ENCODE results near the gene ZNF783. TPM values are rescaled to one million over a fixed set of nuclear protein-coding genes. Genes with fewer than 3 reads are reported as not detected.
A peak's percentile ranks its signal among the peaks of the same experiment; 100 is the strongest.

The ZNF783 gene
- total RNA-seq, 3 donors from 2014 or later, result 24.0 to 28.5 (median 24.5) TPM

DNA sequence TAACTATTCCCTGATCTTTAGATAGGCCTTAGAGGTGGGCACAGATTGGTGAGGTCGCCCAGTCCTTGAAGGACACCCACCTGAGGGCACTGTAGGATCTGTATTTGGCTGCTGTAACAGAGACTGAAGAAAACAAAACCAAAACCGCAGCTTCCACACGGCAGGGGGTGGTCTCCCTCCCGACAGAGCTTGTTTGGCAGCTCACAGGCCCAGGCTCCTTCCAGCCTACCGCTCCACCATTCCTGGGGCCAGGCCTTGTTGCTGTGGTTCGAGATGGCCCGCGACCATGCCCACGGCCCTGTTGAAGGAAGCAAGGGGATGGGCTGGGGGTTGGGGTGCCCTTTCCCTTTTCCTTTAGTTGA, 30.4 kb downstream of the ZNF783 start:
- ATAC-seq, result no peak
- DNase-seq, result no peak
- no peak overlapping the region for H3K4me3 Mint-ChIP-seq
- peaks cover 17% of the 10 kb centered on the region for H3K36me3 Mint-ChIP-seq (ENCODE audit: insufficient read depth)
- H3K27me3 Mint-ChIP-seq (ENCODE audit: low read depth), result no peaks in the 10 kb centered on the region
- no peaks in the 10 kb centered on the region for H3K9me3 Mint-ChIP-seq
- peaks cover 12% of the 10 kb centered on the region for H3K4me1 Mint-ChIP-seq (ENCODE audit: low read depth)

DNA sequence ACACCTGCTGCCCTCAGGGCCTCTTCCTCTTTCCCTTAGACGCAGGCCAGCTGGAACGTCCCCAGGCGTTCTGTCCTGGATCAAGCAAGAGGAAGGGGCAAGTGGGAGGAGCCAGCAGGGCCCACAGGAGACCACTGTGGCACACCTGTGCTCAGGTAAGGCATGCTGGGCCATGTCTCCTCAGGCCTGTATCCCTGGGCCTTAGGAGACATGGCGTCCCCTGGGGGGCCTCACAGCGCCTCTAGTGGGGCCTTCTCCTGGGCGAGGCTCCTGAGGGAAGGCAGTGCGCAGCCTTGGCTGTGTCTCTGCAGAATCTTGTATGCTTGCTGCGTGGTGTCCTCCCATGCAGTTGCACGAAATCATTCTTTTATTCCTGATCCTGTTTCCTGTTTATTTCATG, 31.3 kb downstream of the ZNF783 start:
- Mint-ChIP-seq H3K27me3 (ENCODE audit: low read depth) (no peaks in the 10 kb centered on the region), H3K4me1 (ENCODE audit: low read depth) (peaks cover 5% of the 10 kb centered on the region), H3K36me3 (ENCODE audit: insufficient read depth) (peaks cover 11% of the 10 kb centered on the region), H3K4me3 (no peak overlapping the region), H3K9me3 (no peaks in the 10 kb centered on the region)
- DNase-seq (no peak), ATAC-seq (no peak)

DNA sequence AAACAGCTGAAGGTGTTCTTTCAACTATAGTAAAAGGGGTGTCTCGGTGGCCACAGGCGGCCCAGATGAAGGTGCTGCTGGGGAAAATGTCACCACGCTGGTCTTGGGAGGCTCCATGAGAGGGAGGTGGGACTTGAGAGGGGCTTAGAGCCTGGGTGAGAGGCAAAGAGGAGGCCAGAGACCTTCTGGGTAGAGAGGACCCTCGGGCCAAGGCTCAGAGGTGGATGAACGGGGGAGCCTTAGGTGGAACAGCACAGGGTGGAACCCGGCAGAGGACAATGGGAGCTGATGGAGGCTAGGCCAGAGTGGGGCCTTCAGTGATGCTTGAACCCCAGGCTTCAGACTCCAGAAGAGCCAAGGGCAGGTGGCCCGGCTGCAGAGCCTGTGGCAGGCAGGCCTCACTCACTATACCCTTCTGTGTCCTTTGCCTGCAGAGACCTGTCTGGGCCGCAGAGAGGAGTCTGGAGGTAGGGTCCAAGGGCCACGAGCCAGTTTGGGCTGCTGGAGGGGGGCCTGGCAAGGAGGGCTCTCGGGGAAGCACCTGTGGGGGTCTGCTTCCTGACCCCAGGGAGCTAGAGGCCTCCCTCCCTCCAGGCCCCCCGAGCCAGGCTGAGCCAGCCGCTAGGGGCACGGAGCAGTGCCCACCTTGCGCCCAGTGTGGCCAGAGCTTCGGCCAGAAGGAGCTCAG, 32.1 kb downstream of the ZNF783 start:
- ATAC-seq (no peak), DNase-seq (no peak)
- peaks cover 9% of the 10 kb centered on the region for H3K36me3 Mint-ChIP-seq (ENCODE audit: insufficient read depth)
- no peak overlapping the region for H3K4me3 Mint-ChIP-seq
- no peaks in the 10 kb centered on the region for H3K9me3 Mint-ChIP-seq
- no peaks in the 10 kb centered on the region for H3K27me3 Mint-ChIP-seq (ENCODE audit: low read depth)
- H3K4me1 Mint-ChIP-seq (ENCODE audit: low read depth), result peaks cover 5% of the 10 kb centered on the region

DNA sequence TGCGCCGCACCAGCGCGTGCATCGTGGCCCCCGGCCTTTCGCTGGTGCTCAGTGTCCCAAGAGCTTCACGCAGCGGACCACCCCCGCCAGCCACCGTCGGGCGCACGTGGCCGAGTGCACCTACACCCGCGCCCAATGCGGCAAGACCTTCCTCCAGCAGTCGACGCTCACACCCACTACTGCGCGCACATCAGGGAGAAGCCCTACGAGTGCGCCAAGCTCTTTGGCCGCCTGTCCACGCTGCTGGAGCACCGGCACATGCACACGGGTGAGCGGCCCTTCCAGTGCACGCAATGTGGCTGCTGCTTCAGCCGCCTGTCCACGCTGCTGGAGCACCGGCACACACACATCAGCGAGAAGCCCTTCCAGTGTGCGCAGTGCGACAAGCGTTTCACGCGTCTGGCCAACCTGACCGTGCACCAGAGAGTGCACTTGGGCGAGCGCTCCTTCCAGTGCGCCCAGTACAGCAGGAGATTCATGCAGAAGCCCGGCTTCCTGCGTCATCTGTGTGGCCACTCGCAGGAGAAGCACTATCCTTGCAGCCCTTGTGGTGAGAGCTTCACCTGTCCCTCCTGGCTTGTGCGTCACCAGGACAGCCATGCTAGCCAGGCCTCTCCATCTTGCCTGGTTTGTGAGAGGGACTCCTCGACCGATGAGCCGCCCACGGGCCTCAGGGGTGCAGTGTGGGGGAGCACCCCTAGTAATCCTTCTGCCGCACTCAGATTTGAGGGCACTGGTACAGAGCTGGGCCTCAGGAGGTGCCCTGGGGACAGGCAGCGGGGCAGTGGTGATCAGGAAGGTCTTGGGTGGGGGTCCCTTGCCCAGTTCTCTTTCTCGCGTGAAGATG, 32.9 kb downstream of the ZNF783 start:
- peaks cover 5% of the 10 kb centered on the region for H3K4me1 Mint-ChIP-seq (ENCODE audit: low read depth)
- no peaks in the 10 kb centered on the region for H3K9me3 Mint-ChIP-seq
- no peak overlapping the region for H3K4me3 Mint-ChIP-seq
- no peak for ATAC-seq
- no peak for DNase-seq
- peaks cover 9% of the 10 kb centered on the region for H3K36me3 Mint-ChIP-seq (ENCODE audit: insufficient read depth)
- H3K27me3 Mint-ChIP-seq (ENCODE audit: low read depth), result no peaks in the 10 kb centered on the region

DNA sequence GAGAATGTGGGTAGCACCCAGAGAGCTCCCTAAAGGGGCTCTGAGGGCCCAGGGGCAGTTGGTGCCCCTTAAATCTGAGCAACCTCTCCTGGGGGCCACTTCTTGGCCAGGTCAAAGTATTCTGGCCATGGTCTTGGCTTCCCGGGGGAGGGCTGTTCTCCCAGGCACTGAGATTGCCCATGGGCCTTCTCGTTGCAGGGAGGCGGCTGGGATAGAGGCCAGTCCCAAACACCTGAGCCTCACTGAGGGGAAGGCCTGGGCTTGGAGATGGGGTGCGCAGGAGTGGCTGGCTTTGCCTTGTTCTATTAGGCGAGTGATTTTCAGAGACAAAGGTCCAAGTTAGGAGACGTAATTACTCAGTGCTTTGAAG, 33.5 kb downstream of the ZNF783 start:
- peaks cover 9% of the 10 kb centered on the region for H3K36me3 Mint-ChIP-seq (ENCODE audit: insufficient read depth)
- no peak overlapping the region for H3K4me3 Mint-ChIP-seq
- peaks cover 5% of the 10 kb centered on the region for H3K4me1 Mint-ChIP-seq (ENCODE audit: low read depth)
- ATAC-seq (no peak), DNase-seq (no peak)
- H3K27me3 Mint-ChIP-seq (ENCODE audit: low read depth), result no peaks in the 10 kb centered on the region
- H3K9me3 Mint-ChIP-seq, result no peaks in the 10 kb centered on the region

DNA sequence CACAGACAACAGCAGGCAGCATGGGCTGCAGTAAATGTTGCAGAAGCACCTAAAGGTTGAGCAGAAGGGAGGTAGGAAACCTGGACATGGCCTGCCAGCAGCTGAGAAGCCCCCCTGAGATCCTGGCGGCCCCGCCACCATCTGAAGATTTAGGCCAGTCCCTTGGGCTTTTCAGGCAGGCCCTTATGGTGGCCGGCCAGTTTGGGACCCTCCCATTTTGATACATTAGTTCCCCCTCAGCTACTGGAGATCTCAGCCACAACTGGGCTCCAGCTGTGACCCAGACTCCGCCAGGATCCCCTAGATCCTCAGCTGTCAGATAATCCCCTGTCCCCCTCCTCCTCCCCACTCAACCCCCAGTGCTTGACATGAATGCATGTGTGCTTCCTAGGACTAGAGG, 34.4 kb downstream of the ZNF783 start:
- DNase-seq, result no peak
- Mint-ChIP-seq H3K9me3 (no peaks in the 10 kb centered on the region), H3K27me3 (ENCODE audit: low read depth) (no peaks in the 10 kb centered on the region), H3K36me3 (ENCODE audit: insufficient read depth) (peaks cover 7% of the 10 kb centered on the region), H3K4me3 (no peak overlapping the region), H3K4me1 (ENCODE audit: low read depth) (peaks cover 5% of the 10 kb centered on the region)
- no peak for ATAC-seq

DNA sequence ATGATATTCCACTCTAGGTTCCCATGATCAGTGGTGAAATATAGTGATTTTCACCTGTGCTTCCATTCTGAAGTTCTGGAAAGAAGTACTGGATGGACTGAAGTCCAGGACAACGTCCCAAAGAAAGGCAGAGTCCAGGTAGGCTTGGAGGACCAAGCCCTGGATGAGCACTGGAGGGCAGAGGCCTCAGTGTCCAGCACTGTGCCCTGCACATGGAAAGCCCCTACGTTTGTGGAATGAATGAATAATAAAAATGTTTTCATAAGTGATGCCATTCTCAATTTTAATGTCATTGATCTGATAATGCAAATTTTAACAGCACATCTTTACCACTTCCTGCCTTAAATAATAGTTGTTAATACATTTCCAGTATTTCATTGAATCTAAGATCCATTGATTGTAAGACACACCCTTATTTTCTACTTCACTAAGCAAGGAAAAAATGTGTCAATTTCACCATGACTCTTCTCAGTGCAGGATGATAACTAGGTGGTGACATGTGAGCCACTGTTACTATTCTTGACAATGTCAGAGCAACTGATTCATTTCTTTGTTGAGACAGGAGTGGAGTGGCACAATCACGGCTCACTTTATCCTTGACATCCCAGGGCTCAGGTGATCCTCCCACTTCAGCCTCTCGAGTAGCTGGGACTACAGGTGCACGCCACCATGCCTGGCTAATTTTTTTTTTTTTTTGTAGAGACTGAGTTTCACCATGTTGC, 35.2 kb downstream of the ZNF783 start:
- ATAC-seq, result peak; percentile 73 to 74
- H3K4me3 Mint-ChIP-seq, result no peak overlapping the region
- H3K36me3 Mint-ChIP-seq (ENCODE audit: insufficient read depth), result peaks cover 7% of the 10 kb centered on the region
- no peak for DNase-seq
- H3K9me3 Mint-ChIP-seq, result no peaks in the 10 kb centered on the region
- H3K4me1 Mint-ChIP-seq (ENCODE audit: low read depth), result peaks cover 5% of the 10 kb centered on the region
- H3K27me3 Mint-ChIP-seq (ENCODE audit: low read depth), result no peaks in the 10 kb centered on the region

DNA sequence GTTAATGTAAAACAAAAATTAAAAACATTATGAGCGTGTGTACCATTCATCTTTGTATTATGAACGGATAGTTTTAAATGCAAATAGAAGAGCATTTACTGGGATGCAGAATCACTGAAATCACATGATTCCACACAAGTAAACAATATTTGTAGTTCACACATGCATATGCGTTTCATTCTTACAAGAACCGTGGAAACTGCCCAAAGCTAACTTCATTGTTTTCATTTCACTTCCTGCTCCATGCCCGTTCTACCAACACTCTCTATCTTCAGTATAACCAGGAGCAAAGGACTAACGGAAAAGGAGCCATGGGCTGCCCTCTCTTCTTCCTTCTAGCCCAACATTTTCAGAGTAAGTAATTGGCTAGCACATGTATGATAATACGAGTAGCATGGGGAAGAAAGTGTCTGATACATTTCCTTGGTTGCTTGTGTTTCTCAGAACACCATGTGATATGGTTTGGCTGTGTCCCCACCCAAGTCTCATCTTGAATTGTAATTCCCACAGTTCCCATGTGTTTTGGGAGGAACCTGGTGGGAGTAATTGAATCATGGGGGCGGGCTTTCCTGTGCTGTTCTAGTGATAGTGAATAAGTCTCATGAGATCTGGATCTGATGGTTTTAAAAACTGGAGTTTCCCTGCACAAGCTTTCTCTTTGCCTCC, 38.8 kb downstream of the ZNF783 start:
- no peak for ATAC-seq
- Mint-ChIP-seq H3K4me1 (ENCODE audit: low read depth) (peaks cover 5% of the 10 kb centered on the region), H3K9me3 (no peaks in the 10 kb centered on the region), H3K4me3 (no peak overlapping the region), H3K36me3 (ENCODE audit: insufficient read depth) (no peaks in the 10 kb centered on the region), H3K27me3 (ENCODE audit: low read depth) (no peaks in the 10 kb centered on the region)
- DNase-seq, result no peak

DNA sequence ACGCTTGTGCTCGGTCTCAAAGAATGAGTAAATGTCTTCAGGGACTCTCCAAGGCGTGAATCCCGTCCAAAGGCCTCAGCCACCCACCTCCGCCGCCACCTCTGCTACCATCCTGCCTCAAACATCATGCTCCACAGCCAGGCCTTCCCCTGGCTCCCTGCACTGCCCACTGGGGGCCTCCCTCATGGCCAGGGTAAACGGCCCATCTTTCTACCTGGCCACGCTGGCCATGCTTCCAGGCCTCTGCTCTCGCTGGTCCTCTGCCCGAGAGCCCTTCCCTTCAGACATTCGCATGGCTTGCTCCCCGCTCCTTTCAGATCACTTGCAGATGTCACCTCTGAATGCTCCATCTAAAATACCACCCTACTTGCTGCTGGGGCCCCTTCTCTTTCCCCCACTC, 40.2 kb downstream of the ZNF783 start:
- ATAC-seq, result no peak
- Mint-ChIP-seq H3K9me3 (no peaks in the 10 kb centered on the region), H3K4me1 (ENCODE audit: low read depth) (peaks cover under 1% of the 10 kb centered on the region), H3K36me3 (ENCODE audit: insufficient read depth) (no peaks in the 10 kb centered on the region), H3K27me3 (ENCODE audit: low read depth) (no peaks in the 10 kb centered on the region), H3K4me3 (no peak overlapping the region)
- DNase-seq, result no peak

DNA sequence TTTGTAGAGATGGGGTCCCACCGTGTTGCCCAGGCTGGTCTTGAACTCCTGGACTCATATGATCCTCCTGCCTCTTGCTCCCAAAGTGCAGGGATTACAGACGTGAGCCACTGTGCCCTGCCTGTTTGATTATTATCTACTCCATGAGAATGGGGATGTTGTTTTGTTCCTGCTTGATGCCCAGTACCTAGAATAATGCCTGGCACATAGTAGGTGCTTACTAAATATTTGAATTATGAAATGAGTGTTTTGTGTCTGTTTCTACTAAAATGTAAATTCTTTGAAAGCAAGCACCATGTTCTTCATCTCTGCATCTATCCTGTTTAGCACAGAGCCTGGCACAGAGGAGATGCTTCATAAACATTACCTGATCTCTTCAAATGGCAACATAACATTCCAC, 40.9 kb downstream of the ZNF783 start:
- no peak overlapping the region for H3K4me3 Mint-ChIP-seq
- ATAC-seq, result no peak
- no peaks in the 10 kb centered on the region for H3K9me3 Mint-ChIP-seq
- H3K27me3 Mint-ChIP-seq (ENCODE audit: low read depth), result no peaks in the 10 kb centered on the region
- no peaks in the 10 kb centered on the region for H3K4me1 Mint-ChIP-seq (ENCODE audit: low read depth)
- H3K36me3 Mint-ChIP-seq (ENCODE audit: insufficient read depth), result no peaks in the 10 kb centered on the region
- DNase-seq, result no peak

DNA sequence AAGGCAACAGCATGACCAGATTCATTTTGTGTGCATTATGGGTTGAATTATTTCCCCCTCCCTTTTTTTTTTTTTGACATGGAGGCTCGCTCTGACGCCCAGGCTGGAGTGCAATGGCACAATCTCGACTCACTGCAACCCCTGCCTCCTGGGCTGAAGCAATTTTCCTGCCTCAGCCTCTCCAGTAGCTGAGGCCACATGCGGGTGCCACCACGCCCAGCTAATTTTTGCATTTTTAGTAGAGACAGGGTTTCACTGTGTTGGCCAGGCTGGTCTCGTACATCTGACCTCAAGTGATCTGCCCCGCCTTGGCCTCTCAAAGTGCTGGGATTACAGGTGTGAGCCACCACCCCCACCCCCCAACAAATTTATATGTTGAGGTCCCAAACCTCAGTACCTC, 42.0 kb downstream of the ZNF783 start:
- ATAC-seq, result no peak
- no peak for DNase-seq
- no peaks in the 10 kb centered on the region for H3K36me3 Mint-ChIP-seq (ENCODE audit: insufficient read depth)
- H3K27me3 Mint-ChIP-seq (ENCODE audit: low read depth), result no peaks in the 10 kb centered on the region
- H3K4me1 Mint-ChIP-seq (ENCODE audit: low read depth), result no peaks in the 10 kb centered on the region
- H3K4me3 Mint-ChIP-seq, result no peak overlapping the region
- H3K9me3 Mint-ChIP-seq, result no peaks in the 10 kb centered on the region

DNA sequence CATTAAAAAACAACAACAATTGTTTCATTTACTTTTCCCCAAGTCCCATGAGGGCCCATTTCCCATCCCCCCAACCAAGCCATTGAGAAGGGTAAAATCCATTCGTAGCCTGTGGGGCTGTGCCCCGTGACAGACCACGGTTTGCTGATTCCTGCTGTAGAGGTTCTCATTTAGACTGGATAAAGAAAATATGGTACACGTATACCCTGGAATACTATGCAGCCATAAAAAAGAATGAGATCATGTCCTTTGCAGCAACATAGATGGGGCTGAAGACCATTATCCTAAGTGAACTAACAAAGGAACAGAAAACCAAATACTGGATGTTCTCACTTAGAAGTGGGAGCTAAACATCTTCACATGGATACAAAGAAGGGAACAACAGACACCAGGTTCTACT, 44.9 kb downstream of the ZNF783 start:
- DNase-seq (no peak), ATAC-seq (no peak)
- H3K27me3 Mint-ChIP-seq (ENCODE audit: low read depth), result no peaks in the 10 kb centered on the region
- no peaks in the 10 kb centered on the region for H3K4me1 Mint-ChIP-seq (ENCODE audit: low read depth)
- no peaks in the 10 kb centered on the region for H3K9me3 Mint-ChIP-seq
- no peaks in the 10 kb centered on the region for H3K36me3 Mint-ChIP-seq (ENCODE audit: insufficient read depth)
- H3K4me3 Mint-ChIP-seq, result no peak overlapping the region

DNA sequence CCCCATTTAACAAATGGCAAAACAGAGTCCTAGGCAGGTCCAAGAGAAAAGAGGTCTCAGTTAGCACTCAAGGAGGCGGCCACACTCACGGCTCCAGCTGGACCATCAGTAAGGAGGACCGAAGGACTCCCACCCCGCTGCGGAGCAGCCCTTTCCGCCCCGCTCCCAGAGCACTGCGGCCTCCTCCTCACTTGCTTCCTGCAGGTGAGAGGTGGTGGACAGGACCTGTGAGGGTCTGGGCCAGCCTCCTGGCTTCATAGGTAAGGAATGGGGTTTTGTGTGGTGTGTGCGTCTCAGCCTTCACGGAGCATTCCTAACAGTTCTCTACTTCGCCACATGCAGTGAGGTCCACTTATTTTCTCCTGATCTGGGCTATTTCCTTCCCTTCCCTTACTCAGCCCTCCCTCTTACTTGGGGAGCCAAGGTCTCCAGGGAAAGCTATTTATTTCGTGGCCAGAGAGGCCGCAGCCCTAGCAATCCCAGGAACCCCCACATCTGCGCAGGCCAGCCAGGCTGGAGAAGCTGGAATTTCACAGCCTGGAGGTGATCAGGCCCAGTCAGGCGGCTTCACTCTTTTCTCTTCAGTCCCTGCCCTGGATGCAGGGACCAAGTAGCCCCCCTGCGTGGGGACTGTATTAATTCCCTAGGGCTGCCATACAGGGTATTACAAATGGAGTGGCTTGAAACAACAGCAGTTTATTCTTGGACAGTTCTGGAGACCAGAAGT, 45.9 kb downstream of the ZNF783 start:
- no peaks in the 10 kb centered on the region for H3K27me3 Mint-ChIP-seq (ENCODE audit: low read depth)
- H3K4me3 Mint-ChIP-seq, result no peak overlapping the region
- no peaks in the 10 kb centered on the region for H3K9me3 Mint-ChIP-seq
- no peaks in the 10 kb centered on the region for H3K4me1 Mint-ChIP-seq (ENCODE audit: low read depth)
- DNase-seq, result no peak
- H3K36me3 Mint-ChIP-seq (ENCODE audit: insufficient read depth), result no peaks in the 10 kb centered on the region
- ATAC-seq, result no peak

Measured in activated T-cell treated with anti-CD3 and anti-CD28 coated beads, Interleukin-2, amount 50 U/mL, for 4 hours (primary cell).